GM10266 (cell line): Measurements from ENCODE around the gene CDH11.

Experiments
- DNase-seq: peaks from one replicate; pipeline ENCODE4 v3.0.0; 2012; ENCODE audit errors: extremely low spot score
- CTCF ChIP-seq: IDR thresholded peaks from 2 replicates; pipeline ENCODE4 v1.5.1; 2012; ENCODE audit warnings: mild to moderate bottlenecking, low read depth; ENCODE audit not compliant: control insufficient read depth, insufficient read depth; ENCODE audit errors: missing control alignments

Gene CDH11

GRCh38 chr16:65064131-65064530, 57.7 kb downstream of the CDH11 start:
- no peak for DNase-seq
- no peak for TF ChIP-seq CTCF

DNA sequence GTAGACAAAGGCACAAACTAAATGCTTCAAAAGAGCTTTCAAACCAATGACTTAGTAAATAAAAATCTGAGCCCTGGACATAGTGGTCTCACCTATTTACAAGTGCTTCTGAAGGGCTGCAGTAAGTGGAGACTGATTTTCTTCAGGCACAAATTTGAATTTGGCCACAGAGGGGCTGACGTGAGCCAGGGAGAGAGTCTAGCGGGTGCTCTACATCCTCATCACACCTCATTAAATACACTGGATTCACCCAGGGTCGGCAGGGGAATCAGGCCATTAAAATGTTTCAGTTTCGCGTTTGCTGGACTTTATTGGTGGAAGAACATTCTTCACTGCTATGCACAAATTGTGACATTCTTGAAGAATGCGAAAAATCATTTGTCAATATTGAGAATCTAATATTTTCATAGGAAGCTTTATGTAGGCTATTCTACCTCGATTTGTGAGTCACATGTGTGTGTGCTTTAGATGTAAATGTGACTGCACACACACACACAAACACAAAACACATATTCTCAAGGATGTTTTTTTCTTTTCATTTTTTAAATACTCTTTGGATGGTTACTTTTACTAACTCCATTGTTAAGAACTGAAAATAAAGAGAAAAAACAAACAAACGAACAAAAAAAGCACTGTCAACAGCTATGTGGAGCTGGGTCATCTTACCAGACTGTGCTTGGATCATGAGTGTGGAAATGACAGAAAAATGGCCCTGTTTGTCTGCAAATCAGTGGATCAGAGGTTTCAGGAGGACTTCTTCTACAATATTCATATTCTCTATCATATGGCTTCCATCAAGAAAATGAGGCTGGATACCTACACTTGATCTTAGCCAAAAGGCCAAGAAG, 58.9 kb downstream of the CDH11 start:
- TF ChIP-seq CTCF: no peak
- no peak for DNase-seq

DNA sequence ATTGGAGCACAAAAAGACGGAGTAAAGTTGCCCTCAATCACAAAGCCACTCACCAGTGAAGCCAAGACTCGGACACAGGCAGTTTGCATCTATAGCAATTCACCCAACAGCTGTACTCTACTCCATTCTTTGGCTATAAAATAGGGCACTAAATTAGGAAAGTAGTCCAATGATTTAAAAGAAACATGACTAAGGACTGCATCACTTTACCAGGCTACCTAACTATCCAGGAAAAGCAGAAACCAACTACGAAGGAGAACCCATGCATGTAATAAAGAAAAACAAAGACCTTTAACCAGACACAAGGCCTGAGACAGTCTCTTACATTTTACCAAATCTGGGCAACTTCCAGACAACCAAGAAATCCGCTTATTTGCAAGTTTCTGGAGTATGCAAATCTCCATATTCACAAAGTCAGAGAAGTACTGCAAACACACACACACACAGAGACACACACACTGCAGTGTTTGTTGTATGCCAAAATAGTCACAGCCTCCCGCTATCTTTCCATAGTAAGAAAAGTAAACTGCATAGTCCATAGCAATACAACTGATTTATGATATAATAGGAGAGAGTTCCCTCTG, 59.8 kb downstream of the CDH11 start:
- TF ChIP-seq CTCF: no peak

DNA sequence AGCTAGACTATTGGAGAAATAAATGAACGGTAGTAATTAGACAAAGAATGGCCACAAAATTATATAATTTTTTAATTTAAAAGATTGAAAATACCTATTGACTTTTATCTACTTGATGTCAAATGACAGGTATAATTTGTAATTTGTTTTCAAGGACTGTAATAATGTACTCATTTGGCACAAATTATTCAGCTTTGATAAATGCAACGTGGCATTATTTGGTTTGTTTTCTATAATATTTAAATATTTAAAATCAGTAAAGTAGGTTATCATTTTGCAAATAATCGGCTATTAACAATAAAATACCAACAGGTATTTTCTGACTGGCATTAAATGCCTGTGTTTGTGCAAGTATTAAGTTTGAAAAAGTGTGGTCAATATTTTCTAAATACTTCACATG, 60.6 kb downstream of the CDH11 start:
- no peak for DNase-seq
- TF ChIP-seq CTCF: no peak

More for the DNA sequence above, 59.8 kb downstream of the CDH11 start:
- no peak for DNase-seq

DNA sequence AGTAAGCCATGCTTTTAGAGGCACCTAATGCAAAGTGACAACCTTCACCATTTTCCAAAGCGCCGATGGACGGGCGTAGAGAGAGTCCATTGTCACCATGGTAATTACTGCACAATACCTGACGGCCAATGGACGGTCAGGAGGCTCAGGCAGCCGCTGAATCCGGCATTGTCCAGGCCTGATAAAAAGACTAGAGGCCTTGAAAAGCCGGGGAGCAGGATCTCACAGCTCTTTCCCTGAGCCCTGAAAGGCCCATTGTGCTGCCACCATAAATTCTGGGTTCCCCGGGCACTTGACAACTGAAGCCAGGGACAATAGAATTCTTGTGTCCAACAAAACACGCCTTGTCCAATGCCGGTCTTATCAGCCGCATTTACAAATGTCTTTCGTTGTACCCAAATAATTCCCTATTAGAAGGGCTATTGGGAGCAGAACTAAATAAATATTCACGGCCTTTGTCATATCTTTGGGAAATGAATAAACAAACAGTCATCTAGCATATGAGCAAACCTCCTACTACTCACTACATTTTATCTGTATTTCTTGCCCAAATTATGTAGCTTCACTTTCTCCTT, 62.4 kb downstream of the CDH11 start:
- DNase-seq: no peak
- TF ChIP-seq CTCF: no peak

- no peak for DNase-seq
- no peak for TF ChIP-seq CTCF
These were observed 64.7 kb downstream of the CDH11 start for GRCh38 chr16:65057184-65057583.

- no peak for TF ChIP-seq CTCF
- no peak for DNase-seq
These were observed 67.4 kb downstream of the CDH11 start for GRCh38 chr16:65054457-65054856.
